BE2C (cell line): ENCODE results near the gene RND2.
A peak's percentile ranks its signal among the peaks of the same experiment; 100 is the strongest.

Source experiments
- DNase-seq: peaks from one replicate; pipeline ENCODE4 v3.0.0-alpha.2; 2020
- H3K27me3 ChIP-seq: fragments of 250-450 bp; sonication (Bioruptor Pico); 2 replicates; pipeline ENCODE4 v1.5.1; 2020; ENCODE audit warnings: mild to moderate bottlenecking
- H3K36me3 ChIP-seq: fragments of 250-450 bp; sonication (Bioruptor Pico); 2 replicates; pipeline ENCODE4 v1.5.1; 2020; ENCODE audit warnings: mild to moderate bottlenecking
- H3K4me1 ChIP-seq: fragments of 250-450 bp; sonication (Bioruptor Pico); 2 replicates; pipeline ENCODE4 v1.5.1; 2020
- H3K4me3 ChIP-seq: 2 replicates; pipeline ENCODE4 v1.5.1; 2011; ENCODE audit warnings: low read depth, low read length
- H3K9me3 ChIP-seq: fragments of 250-450 bp; sonication (Bioruptor Pico); 2 replicates; pipeline ENCODE4 v1.5.1; 2020
- CTCF ChIP-seq: IDR thresholded peaks from 2 replicates; pipeline ENCODE4 v1.5.1; 2012; ENCODE audit warnings: mild to moderate bottlenecking, low read depth, low read length

RND2 gene

GRCh38 chr17:43025290-43025657 lies 243 bp downstream of the RND2 start:
- H3K4me1 ChIP-seq = peaks cover 8% of the 10 kb centered on the region
- H3K27me3 ChIP-seq = no peaks in the 10 kb centered on the region
- no peaks in the 10 kb centered on the region for H3K9me3 ChIP-seq
- no peak for DNase-seq
- H3K36me3 ChIP-seq = no peaks in the 10 kb centered on the region
- no peak for TF ChIP-seq CTCF
- peak overlapping the region; percentile 87 for H3K4me3 ChIP-seq

GRCh38 chr17:43025766-43026537 lies 921 bp downstream of the RND2 start:
- peak overlapping the region; percentile 87; the same call in 1 of the 2 replicates for H3K4me3 ChIP-seq
- no peak for TF ChIP-seq CTCF
- peaks cover 9% of the 10 kb centered on the region for H3K4me1 ChIP-seq
- H3K9me3 ChIP-seq = no peaks in the 10 kb centered on the region
- no peak for DNase-seq
- no peaks in the 10 kb centered on the region for H3K27me3 ChIP-seq
- H3K36me3 ChIP-seq = no peaks in the 10 kb centered on the region

GRCh38 chr17:43026595-43026994 lies 1.6 kb downstream of the RND2 start:
- Histone ChIP-seq H3K4me1 (peaks cover 6% of the 10 kb centered on the region), H3K4me3 (no peak overlapping the region), H3K36me3 (no peaks in the 10 kb centered on the region), H3K27me3 (no peaks in the 10 kb centered on the region), H3K9me3 (no peaks in the 10 kb centered on the region)
- DNase-seq = no peak
- TF ChIP-seq CTCF = no peak

- TF ChIP-seq CTCF = no peak
- Histone ChIP-seq H3K4me1 (peaks cover 6% of the 10 kb centered on the region), H3K4me3 (no peak overlapping the region), H3K27me3 (no peaks in the 10 kb centered on the region), H3K36me3 (no peaks in the 10 kb centered on the region), H3K9me3 (no peaks in the 10 kb centered on the region)
- DNase-seq = no peak
Measured at GRCh38 chr17:43027091-43028032, 2.3 kb downstream of the RND2 start.

- no peaks in the 10 kb centered on the region; the same call in 1 of the 2 replicates for H3K36me3 ChIP-seq
- no peak for TF ChIP-seq CTCF
- no peaks in the 10 kb centered on the region for H3K9me3 ChIP-seq
- H3K4me1 ChIP-seq = peaks cover 8% of the 10 kb centered on the region
- H3K27me3 ChIP-seq = no peaks in the 10 kb centered on the region
- H3K4me3 ChIP-seq = no peak overlapping the region
- no peak for DNase-seq
Measured at GRCh38 chr17:43028221-43028861, 3.3 kb downstream of the RND2 start.
